GM12872 (cell line): ENCODE measurements around the gene CLCNKA.

Experiments
- CTCF ChIP-seq: IDR thresholded peaks from 3 replicates; pipeline ENCODE4 v1.5.1; 2011; ENCODE audit warnings: low read depth, mild to moderate bottlenecking, low read length, moderate library complexity; ENCODE audit not compliant: insufficient read depth

CLCNKA gene

DNA sequence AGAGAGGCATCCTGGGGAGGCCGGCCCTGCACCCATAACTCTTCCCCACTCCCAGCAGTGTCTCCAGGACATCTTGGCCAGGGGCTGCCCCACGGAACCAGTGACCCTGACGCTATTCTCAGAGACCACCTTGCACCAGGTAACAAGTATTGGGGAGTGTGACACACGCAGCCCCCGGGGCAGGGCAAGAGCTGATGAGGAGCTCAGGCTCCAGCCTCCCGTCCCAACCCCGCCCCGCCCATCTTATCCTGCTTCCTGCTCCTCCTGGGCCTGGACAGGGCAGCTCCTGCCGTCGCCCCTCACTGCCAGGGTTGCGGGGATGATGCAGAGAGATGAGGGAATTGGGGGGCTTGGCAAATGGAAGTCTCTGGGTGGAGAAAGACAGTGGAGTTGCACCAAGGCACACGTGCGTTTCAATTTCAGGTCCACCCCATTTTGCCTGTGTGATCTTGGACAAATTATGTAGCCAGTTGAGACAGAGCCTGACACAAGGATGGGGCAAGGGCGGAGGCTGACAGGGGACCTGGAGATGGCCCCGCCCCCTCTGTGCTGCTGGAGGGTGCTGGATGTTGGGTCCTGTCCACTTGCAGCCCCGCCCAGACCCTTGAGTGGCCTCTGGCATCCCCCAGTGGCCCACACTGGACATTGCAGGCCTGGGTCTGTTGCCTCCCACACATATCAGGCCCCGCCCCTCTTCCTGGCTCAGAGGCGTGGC lies 10.7 kb downstream of the CLCNKA start:
- peak; percentile 94 for TF ChIP-seq CTCF

- TF ChIP-seq CTCF = no peak
These were observed 16.7 kb downstream of the CLCNKA start for GRCh38 chr1:16038620-16038912.

DNA sequence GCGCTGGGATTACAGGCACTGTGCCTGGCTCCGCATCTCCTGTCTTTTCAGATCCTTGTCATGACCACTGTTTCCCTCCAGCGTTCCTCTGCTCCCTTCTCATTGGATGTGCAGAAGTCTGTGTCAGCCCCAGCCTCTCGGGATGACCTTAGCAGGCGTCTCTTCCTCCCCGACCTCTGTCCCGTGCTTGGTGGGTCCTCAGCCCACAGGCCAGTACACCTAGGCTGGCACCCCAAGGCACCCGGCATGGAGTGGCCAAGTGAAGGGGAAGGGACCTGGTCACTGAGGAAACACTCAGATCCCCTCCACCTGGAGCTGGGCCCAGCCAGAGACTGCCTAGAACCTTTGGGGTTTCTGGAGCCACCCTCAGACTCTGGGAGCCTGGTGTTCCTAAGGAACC lies 19.4 kb downstream of the CLCNKA start:
- no peak for TF ChIP-seq CTCF

DNA sequence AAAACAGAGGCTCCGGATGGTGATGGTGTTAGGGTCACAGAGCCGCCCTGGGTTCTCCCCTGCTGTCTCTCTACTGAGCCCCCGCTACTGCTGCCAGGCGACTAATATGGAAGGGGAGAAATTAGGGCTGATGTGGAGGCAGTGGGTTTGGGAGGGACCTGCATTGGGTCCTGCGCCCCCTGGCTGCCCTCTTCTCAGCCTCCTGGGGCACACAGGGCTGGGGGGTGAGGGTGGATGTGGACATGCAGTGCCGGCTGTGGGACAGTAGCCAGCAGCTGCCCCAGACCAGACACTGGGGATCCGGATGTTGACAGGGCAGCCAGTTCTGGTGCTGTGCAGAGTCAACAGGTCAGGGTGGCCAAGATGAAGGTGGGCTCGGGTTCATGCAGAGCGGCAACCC lies 20.3 kb downstream of the CLCNKA start:
- TF ChIP-seq CTCF = peak; percentile 21; the same call in 1 of the 3 replicates

GRCh38 chr1:16043521-16043920 lies 21.7 kb downstream of the CLCNKA start, which contains the start of gene CLCNKB:
CLCNKB (plus strand) TSS chr1:16043782; CDS start chr1:16044493, 711 bp downstream.
- TF ChIP-seq CTCF = no peak

DNA sequence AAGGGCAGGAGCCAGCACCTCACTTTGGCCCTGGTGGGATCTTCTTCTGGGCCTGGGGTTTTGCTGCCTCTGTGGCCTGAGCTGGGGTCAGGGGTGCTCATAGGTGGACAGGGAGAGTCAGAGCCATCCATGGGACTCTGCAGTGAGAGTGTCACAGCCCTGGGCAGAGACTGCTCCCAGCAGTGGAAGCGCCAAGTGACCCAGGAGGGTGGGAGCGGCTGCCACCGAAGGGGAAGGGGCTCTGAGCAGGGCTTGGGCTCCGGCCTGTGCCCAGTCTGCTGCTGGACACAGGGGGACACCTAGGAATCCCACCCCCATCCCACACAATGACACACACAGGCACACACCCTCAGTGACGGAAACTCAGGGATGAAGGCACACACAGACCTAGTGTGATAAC lies 22.1 kb downstream of the CLCNKA start:
- TF ChIP-seq CTCF = no peak

DNA sequence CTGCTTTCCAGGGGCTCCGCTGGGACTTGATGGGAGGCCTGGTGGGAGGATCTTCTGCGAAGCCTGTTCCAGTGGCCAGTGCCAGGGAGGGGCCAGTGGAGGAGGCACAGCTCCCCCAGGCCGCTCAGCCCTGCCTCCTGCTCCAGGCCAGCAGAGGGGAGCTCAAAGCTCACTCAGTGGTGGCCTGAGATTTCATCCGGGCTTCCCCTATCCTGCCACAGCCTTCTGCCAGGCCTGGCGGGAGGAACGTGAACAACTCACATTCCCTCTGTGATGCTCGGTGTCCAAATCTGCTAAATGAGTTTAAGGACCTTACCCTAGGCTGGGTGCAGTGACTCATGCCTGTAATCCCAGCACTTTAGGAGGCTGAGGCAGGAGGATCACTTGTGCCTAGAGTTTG lies 25.0 kb downstream of the CLCNKA start:
- TF ChIP-seq CTCF = no peak
